ENCODE measurements around the gene HINT3.
A peak's percentile ranks its signal among the peaks of the same experiment; 100 is the strongest.

The HINT3 gene

GRCh38 chr6:125989631-125990030, 33.1 kb downstream of the HINT3 start:
- Histone ChIP-seq H3K27me3 (replicated peaks; ENCODE audit: control insufficient read depth, insufficient read depth, low read length, poor library complexity, severe bottlenecking) (no peaks in the 10 kb centered on the region), H3K27ac (ENCODE audit: insufficient read depth, low read length, poor library complexity, severe bottlenecking) (no peak overlapping the region), H3K4me3 (ENCODE audit: insufficient read depth, low read depth, low read length, poor library complexity, severe bottlenecking) (no peak overlapping the region), H3K4me1 (ENCODE audit: control insufficient read depth, insufficient read depth, low read length, poor library complexity, severe bottlenecking) (peaks cover 4% of the 10 kb centered on the region), H3K9me3 (ENCODE audit: control insufficient read depth, low read length) (no peaks in the 10 kb centered on the region), H3K36me3 (ENCODE audit: control insufficient read depth, insufficient read depth, low read length) (no peaks in the 10 kb centered on the region)
- no peak for DNase-seq

GRCh38 chr6:125991653-125992052, 35.1 kb downstream of the HINT3 start:
- Histone ChIP-seq H3K27me3 (replicated peaks; ENCODE audit: control insufficient read depth, insufficient read depth, low read length, poor library complexity, severe bottlenecking) (no peaks in the 10 kb centered on the region), H3K36me3 (ENCODE audit: control insufficient read depth, insufficient read depth, low read length) (no peaks in the 10 kb centered on the region), H3K4me1 (ENCODE audit: control insufficient read depth, insufficient read depth, low read length, poor library complexity, severe bottlenecking) (peaks cover 4% of the 10 kb centered on the region), H3K9me3 (ENCODE audit: control insufficient read depth, low read length) (no peaks in the 10 kb centered on the region), H3K4me3 (ENCODE audit: insufficient read depth, low read depth, low read length, poor library complexity, severe bottlenecking) (no peak overlapping the region), H3K27ac (ENCODE audit: insufficient read depth, low read length, poor library complexity, severe bottlenecking) (no peak overlapping the region)
- DNase-seq: no peak

- no peaks in the 10 kb centered on the region for H3K27me3 ChIP-seq (replicated peaks; ENCODE audit: control insufficient read depth, insufficient read depth, low read length, poor library complexity, severe bottlenecking)
- peaks cover 11% of the 10 kb centered on the region for H3K36me3 ChIP-seq (ENCODE audit: control insufficient read depth, insufficient read depth, low read length)
- H3K27ac ChIP-seq (ENCODE audit: insufficient read depth, low read length, poor library complexity, severe bottlenecking): no peak overlapping the region
- H3K9me3 ChIP-seq (ENCODE audit: control insufficient read depth, low read length): no peaks in the 10 kb centered on the region
- no peak overlapping the region for H3K4me3 ChIP-seq (ENCODE audit: insufficient read depth, low read depth, low read length, poor library complexity, severe bottlenecking)
- H3K4me1 ChIP-seq (ENCODE audit: control insufficient read depth, insufficient read depth, low read length, poor library complexity, severe bottlenecking): peaks cover 4% of the 10 kb centered on the region
- no peak for DNase-seq
Measured at GRCh38 chr6:125994670-125995488, 38.3 kb downstream of the HINT3 start.

DNA sequence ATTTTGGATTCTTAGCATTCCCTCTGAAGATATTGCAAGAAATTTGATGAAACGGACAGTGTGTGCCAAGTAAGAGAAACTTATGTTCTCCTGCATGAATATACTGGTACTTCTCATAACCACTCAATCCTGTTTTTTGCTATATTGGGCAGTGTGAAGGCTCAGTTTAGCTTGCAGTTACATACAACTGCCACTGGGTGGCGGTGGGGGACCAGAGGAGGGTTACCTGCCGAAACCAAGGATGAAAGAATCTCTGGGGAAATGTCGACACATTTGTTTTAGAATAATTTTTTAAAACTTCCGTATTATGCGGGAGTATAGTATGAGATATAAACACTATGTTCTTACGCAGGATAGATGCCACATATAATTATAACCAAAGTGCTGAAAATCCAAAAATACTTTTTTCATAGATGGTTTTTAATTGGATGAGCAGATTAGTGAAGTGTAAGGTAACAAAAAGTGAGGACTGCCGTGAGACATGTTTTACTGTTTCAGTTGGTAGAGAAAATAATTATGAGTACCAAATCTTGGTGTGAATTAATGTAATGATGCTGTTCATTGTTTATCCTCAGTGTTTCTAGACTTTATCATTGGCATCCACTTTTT, 39.5 kb downstream of the HINT3 start:
- Histone ChIP-seq H3K27me3 (replicated peaks; ENCODE audit: control insufficient read depth, insufficient read depth, low read length, poor library complexity, severe bottlenecking) (no peaks in the 10 kb centered on the region), H3K9me3 (ENCODE audit: control insufficient read depth, low read length) (no peaks in the 10 kb centered on the region), H3K36me3 (ENCODE audit: control insufficient read depth, insufficient read depth, low read length) (peaks cover 19% of the 10 kb centered on the region), H3K4me3 (ENCODE audit: insufficient read depth, low read depth, low read length, poor library complexity, severe bottlenecking) (peak overlapping the region; percentile 4), H3K27ac (ENCODE audit: insufficient read depth, low read length, poor library complexity, severe bottlenecking) (no peak overlapping the region), H3K4me1 (ENCODE audit: control insufficient read depth, insufficient read depth, low read length, poor library complexity, severe bottlenecking) (peaks cover 4% of the 10 kb centered on the region)
- DNase-seq: peak; percentile 29 to 57 (median 35)

DNA sequence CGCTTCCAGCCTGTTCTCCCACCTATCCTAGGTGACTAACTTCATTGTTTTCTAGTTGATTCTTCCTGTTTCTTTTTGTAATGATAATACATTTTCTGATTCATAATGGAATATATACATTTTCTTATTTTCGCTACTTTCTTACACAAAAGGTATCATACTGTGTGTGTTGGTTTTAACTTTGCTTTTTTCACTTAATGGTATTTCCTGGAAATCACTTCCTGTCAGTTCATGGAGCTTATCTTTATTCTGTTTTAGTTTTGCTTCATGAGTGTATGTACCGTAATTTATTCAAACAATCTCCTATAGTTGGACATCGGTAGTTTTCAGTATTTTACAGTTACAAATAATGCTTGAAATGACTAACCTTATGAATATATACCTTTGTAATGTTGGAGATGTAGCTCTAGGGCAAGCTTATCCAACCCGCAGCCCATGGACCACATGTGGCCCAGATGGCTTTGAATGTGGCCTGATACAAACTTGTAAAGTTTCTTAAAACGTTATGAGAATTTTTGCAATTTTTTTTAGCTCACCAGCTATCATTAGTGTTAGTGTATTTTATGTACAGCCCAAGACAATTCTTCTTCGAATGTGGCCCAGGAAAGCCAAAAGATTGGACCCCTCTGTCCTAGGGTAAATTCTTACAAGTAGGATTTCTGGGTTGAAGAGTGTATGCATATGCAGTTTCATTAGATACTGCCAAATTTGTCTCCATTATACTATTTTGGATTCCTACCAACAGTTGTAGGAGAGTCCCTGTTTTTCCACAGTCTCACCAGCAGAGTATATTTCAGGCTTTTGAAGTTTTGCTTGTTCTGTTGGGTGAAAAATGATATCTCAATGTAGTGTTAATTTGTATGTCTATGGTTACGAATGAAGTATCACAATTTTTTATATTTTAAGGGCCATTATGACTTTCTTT, 46.4 kb downstream of the HINT3 start:
- no peak for DNase-seq
- no peaks in the 10 kb centered on the region for H3K9me3 ChIP-seq (ENCODE audit: control insufficient read depth, low read length)
- peaks cover 18% of the 10 kb centered on the region for H3K36me3 ChIP-seq (ENCODE audit: control insufficient read depth, insufficient read depth, low read length)
- no peak overlapping the region for H3K27ac ChIP-seq (ENCODE audit: insufficient read depth, low read length, poor library complexity, severe bottlenecking)
- no peak overlapping the region for H3K4me3 ChIP-seq (ENCODE audit: insufficient read depth, low read depth, low read length, poor library complexity, severe bottlenecking)
- no peaks in the 10 kb centered on the region for H3K4me1 ChIP-seq (ENCODE audit: control insufficient read depth, insufficient read depth, low read length, poor library complexity, severe bottlenecking)
- no peaks in the 10 kb centered on the region for H3K27me3 ChIP-seq (replicated peaks; ENCODE audit: control insufficient read depth, insufficient read depth, low read length, poor library complexity, severe bottlenecking)

DNA sequence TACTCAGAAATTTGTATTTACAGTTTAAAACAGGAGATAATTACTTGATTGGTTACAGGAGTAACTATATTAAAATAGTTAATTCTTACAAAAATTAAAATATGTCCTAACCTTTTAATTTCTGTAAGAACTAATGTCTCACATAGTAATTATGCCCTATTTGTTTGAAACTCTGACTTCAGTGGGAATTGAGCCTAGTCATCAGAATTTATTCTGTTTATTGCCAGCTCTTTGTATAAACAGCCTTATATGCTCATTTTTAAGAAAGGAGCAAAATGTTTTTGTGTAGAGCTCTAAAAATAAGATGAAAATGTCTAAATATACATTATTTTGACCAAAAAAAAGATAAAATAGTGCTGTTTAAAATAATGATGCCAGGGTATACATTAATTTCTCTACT, 51.2 kb downstream of the HINT3 start:
- H3K36me3 ChIP-seq (ENCODE audit: control insufficient read depth, insufficient read depth, low read length): peaks cover 25% of the 10 kb centered on the region
- H3K27ac ChIP-seq (ENCODE audit: insufficient read depth, low read length, poor library complexity, severe bottlenecking): no peak overlapping the region

DNA sequence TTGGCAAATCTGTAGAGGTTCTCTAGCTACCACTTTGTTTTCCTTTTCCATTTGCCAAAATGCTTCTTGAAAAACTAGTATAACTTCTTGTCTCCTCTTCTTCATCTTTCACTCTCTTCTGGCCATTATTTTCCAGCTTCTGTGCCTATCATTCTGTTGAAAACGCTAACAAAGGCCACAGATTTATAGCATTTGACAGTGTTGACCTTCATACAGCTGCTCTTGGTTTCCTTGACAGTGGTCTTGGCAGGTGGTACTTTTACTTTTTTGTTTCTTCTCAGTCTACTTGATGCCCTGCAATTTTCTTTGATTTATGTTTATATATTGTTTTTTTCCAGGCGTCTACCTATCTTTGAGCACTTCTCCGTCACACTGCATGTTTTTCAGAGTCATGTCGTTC, 53.5 kb downstream of the HINT3 start:
- DNase-seq: no peak
- Histone ChIP-seq H3K4me1 (ENCODE audit: control insufficient read depth, insufficient read depth, low read length, poor library complexity, severe bottlenecking) (no peaks in the 10 kb centered on the region), H3K36me3 (ENCODE audit: control insufficient read depth, insufficient read depth, low read length) (peaks cover 43% of the 10 kb centered on the region), H3K4me3 (ENCODE audit: insufficient read depth, low read depth, low read length, poor library complexity, severe bottlenecking) (no peak overlapping the region), H3K27ac (ENCODE audit: insufficient read depth, low read length, poor library complexity, severe bottlenecking) (no peak overlapping the region), H3K27me3 (replicated peaks; ENCODE audit: control insufficient read depth, insufficient read depth, low read length, poor library complexity, severe bottlenecking) (no peaks in the 10 kb centered on the region), H3K9me3 (ENCODE audit: control insufficient read depth, low read length) (no peaks in the 10 kb centered on the region)

More for the DNA sequence above, 51.2 kb downstream of the HINT3 start:
- Histone ChIP-seq H3K4me3 (ENCODE audit: insufficient read depth, low read depth, low read length, poor library complexity, severe bottlenecking) (no peak overlapping the region), H3K27me3 (replicated peaks; ENCODE audit: control insufficient read depth, insufficient read depth, low read length, poor library complexity, severe bottlenecking) (no peaks in the 10 kb centered on the region), H3K4me1 (ENCODE audit: control insufficient read depth, insufficient read depth, low read length, poor library complexity, severe bottlenecking) (no peaks in the 10 kb centered on the region), H3K9me3 (ENCODE audit: control insufficient read depth, low read length) (no peaks in the 10 kb centered on the region)
- no peak for DNase-seq

- DNase-seq: no peak
- no peaks in the 10 kb centered on the region for H3K4me1 ChIP-seq (ENCODE audit: control insufficient read depth, insufficient read depth, low read length, poor library complexity, severe bottlenecking)
- no peak overlapping the region for H3K27ac ChIP-seq (ENCODE audit: insufficient read depth, low read length, poor library complexity, severe bottlenecking)
- peaks cover 50% of the 10 kb centered on the region for H3K36me3 ChIP-seq (ENCODE audit: control insufficient read depth, insufficient read depth, low read length)
- H3K4me3 ChIP-seq (ENCODE audit: insufficient read depth, low read depth, low read length, poor library complexity, severe bottlenecking): no peak overlapping the region
- no peaks in the 10 kb centered on the region for H3K9me3 ChIP-seq (ENCODE audit: control insufficient read depth, low read length)
- no peaks in the 10 kb centered on the region for H3K27me3 ChIP-seq (replicated peaks; ENCODE audit: control insufficient read depth, insufficient read depth, low read length, poor library complexity, severe bottlenecking)
Measured at GRCh38 chr6:126015863-126016262, 59.3 kb downstream of the HINT3 start.

DNA sequence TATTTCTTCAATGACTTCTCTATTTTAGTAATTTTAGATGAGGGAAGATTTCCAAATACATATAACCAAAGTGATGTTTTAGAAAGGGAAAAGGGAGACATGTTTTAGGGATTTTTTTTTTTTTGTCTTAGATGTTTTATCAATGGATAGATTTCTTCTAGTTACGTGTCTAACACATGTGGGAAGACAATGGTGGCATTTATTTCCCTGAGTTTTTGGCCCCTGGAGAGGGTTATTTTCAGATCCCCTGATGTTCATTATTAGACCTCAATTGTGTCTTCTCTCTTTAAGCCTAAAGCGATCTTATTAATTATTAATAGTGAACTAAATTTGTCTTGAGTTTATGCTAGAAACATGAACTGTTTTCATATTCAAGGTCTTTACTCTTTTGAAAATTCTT, 60.0 kb downstream of the HINT3 start:
- Histone ChIP-seq H3K27me3 (replicated peaks; ENCODE audit: control insufficient read depth, insufficient read depth, low read length, poor library complexity, severe bottlenecking) (no peaks in the 10 kb centered on the region), H3K4me3 (ENCODE audit: insufficient read depth, low read depth, low read length, poor library complexity, severe bottlenecking) (no peak overlapping the region), H3K27ac (ENCODE audit: insufficient read depth, low read length, poor library complexity, severe bottlenecking) (no peak overlapping the region), H3K9me3 (ENCODE audit: control insufficient read depth, low read length) (no peaks in the 10 kb centered on the region), H3K36me3 (ENCODE audit: control insufficient read depth, insufficient read depth, low read length) (peaks cover 51% of the 10 kb centered on the region), H3K4me1 (ENCODE audit: control insufficient read depth, insufficient read depth, low read length, poor library complexity, severe bottlenecking) (no peaks in the 10 kb centered on the region)
- DNase-seq: no peak

All from effector memory CD4-positive, alpha-beta T cell (primary cell).